ENCODE measurements around the gene PABPC4L. TPM values are rescaled to one million over a fixed set of nuclear protein-coding genes. Genes with fewer than 3 reads are reported as not detected.
"Not testable (repeated sequence)": the region's sequence is repeated elsewhere in the genome, so short reads cannot be mapped to it uniquely, and the experiment has no call there.

The PABPC4L gene
- 1.1 TPM for total RNA-seq

GRCh38 chr4:134201216-134202161, at the start of gene PABPC4L:
TSS of gene PABPC4L (minus strand) at chr4:134201789. CDS start at chr4:134201019, 770 bp downstream.
- no peak for DNase-seq (ENCODE audit: low spot score)

- DNase-seq (ENCODE audit: low spot score), result no peak
Measured at GRCh38 chr4:134251322-134251721, 49.7 kb upstream of the PABPC4L start.

- no peak for DNase-seq (ENCODE audit: low spot score)
Measured at GRCh38 chr4:134243742-134244713, 42.4 kb upstream of the PABPC4L start.

GRCh38 chr4:134219043-134219442, 17.5 kb upstream of the PABPC4L start:
- no peak for DNase-seq (ENCODE audit: low spot score)

- DNase-seq (ENCODE audit: low spot score), result no peak
Measured at GRCh38 chr4:134216411-134216810, 14.8 kb upstream of the PABPC4L start.

- no peak for DNase-seq (ENCODE audit: low spot score)
Measured at GRCh38 chr4:134215620-134216344, 14.2 kb upstream of the PABPC4L start.

- DNase-seq (ENCODE audit: low spot score), result not testable (repeated sequence)
Measured at GRCh38 chr4:134207955-134208354, 6.4 kb upstream of the PABPC4L start.

GRCh38 chr4:134202166-134202956, 772 bp upstream of the PABPC4L start:
- no peak for DNase-seq (ENCODE audit: low spot score)

- no peak for DNase-seq (ENCODE audit: low spot score)
Measured at GRCh38 chr4:134200811-134201215, 776 bp downstream of the PABPC4L start.

- DNase-seq (ENCODE audit: low spot score), result no peak
Measured at GRCh38 chr4:134189949-134190348, 11.6 kb downstream of the PABPC4L start.

GRCh38 chr4:134189480-134189879, 12.1 kb downstream of the PABPC4L start:
- no peak for DNase-seq (ENCODE audit: low spot score)

- no peak for DNase-seq (ENCODE audit: low spot score)
Measured at GRCh38 chr4:134178706-134179105, 22.9 kb downstream of the PABPC4L start.

GRCh38 chr4:134174271-134174670, 27.3 kb downstream of the PABPC4L start:
- DNase-seq (ENCODE audit: low spot score), result no peak

- no peak for DNase-seq (ENCODE audit: low spot score)
Measured at GRCh38 chr4:134160211-134160610, 41.4 kb downstream of the PABPC4L start.

- no peak for DNase-seq (ENCODE audit: low spot score)
Measured at GRCh38 chr4:134154097-134154496, 47.5 kb downstream of the PABPC4L start.

GRCh38 chr4:134147941-134148340, 53.6 kb downstream of the PABPC4L start:
- DNase-seq (ENCODE audit: low spot score), result no peak

Measured in mucosa of gallbladder (tissue), 1 donor.